ENCODE results near the gene B3GLCT.

DNA sequence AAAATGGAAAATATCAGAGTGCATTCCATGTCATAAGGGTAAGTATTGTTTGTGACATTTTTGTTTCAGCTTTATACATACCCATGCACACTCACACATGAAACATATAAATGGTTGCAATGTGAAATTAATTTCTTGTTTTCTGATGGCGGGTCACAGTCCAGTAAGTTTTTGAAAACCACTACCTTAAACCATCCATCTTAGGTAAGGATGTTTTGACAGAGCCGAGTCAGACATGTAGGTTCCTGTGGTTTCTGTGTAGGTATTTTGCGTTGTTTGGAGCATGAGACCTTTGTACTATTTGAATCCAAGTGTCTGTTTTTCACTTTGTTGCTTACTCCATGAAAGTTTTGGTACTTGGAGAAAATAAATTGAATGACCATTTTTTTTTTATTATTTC, 121.7 kb downstream of the B3GLCT start:
- TF ChIP-seq POLR2AphosphoS5 (IDR thresholded peaks at IDR 0.05) (no peak), POLR2A (IDR thresholded peaks at IDR 0.05) (no peak)
- TF ChIP-seq, protein P1, sequence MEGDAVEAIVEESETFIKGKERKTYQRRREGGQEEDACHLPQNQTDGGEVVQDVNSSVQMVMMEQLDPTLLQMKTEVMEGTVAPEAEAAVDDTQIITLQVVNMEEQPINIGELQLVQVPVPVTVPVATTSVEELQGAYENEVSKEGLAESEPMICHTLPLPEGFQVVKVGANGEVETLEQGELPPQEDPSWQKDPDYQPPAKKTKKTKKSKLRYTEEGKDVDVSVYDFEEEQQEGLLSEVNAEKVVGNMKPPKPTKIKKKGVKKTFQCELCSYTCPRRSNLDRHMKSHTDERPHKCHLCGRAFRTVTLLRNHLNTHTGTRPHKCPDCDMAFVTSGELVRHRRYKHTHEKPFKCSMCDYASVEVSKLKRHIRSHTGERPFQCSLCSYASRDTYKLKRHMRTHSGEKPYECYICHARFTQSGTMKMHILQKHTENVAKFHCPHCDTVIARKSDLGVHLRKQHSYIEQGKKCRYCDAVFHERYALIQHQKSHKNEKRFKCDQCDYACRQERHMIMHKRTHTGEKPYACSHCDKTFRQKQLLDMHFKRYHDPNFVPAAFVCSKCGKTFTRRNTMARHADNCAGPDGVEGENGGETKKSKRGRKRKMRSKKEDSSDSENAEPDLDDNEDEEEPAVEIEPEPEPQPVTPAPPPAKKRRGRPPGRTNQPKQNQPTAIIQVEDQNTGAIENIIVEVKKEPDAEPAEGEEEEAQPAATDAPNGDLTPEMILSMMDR (IDR thresholded peaks at IDR 0.05), result no peak

Measured in breast epithelium (tissue), 3 donors.